Stomach (tissue), 9 donors: Measurements from ENCODE around the gene PGC. TPM values are rescaled to one million over a fixed set of nuclear protein-coding genes. Genes with fewer than 3 reads are reported as not detected.

Experiments used
- DNase-seq, 2 donors: peaks; one replicate each; pipeline versions ENCODE4 v3.0.0 to v3.0.0-alpha.2; 2013 to 2019
- H3K27ac ChIP-seq, 5 donors: fragments of 200-600 bp in 4 of 5; sonication (generic) in 4 of 5; one replicate each; pipeline ENCODE4 v1.5.1; 2013 to 2019; ENCODE audit warnings: mild to moderate bottlenecking in 1 of 5, moderate library complexity in 1 of 5
- H3K27me3 ChIP-seq, 3 donors: fragments of 200-600 bp; sonication (generic); one replicate each; pipeline ENCODE4 v1.5.1; 2017 to 2019; ENCODE audit warnings: mixed run types in 1 of 3
- H3K36me3 ChIP-seq, 4 donors: fragments of 200-600 bp; sonication (generic); 1 replicate in 3 of 4; 2 replicates in 1 of 4; pipeline ENCODE4 v1.5.1; 2016 to 2019
- H3K4me1 ChIP-seq, 4 donors: fragments of 200-600 bp; sonication (generic); one replicate each; pipeline ENCODE4 v1.5.1; 2016 to 2019
- H3K4me3 ChIP-seq, 4 donors: fragments of 200-600 bp; sonication (generic) in 3 of 4; one replicate each; pipeline ENCODE4 v1.5.1; 2016 to 2019; ENCODE audit warnings: mild to moderate bottlenecking in 1 of 4
- H3K9me3 ChIP-seq, 4 donors: fragments of 200-600 bp; sonication (generic); one replicate each; pipeline ENCODE4 v1.5.1; 2016 to 2019
- CTCF ChIP-seq, 7 experiments: fragments of 450-650 bp in 4 of 7; fragments of 200-600 bp in 3 of 7; sonication (generic) in 3 of 7; IDR thresholded peaks; one replicate each; pipeline ENCODE4 v1.5.1; 2016 to 2019; ENCODE audit warnings: antibody characterized with exemption in 7 of 7, control low read depth in 2 of 7, mild to moderate bottlenecking in 1 of 7
- EP300 ChIP-seq: sonication (generic); formaldehyde crosslinking; IDR thresholded peaks from one replicate; pipeline ENCODE4 v1.6.1; 2017; ENCODE audit warnings: antibody characterized with exemption
- POLR2A ChIP-seq, 4 donors: fragments of 450-650 bp; IDR thresholded peaks; one replicate each; pipeline ENCODE4 v1.6.1; 2016; ENCODE audit warnings: antibody characterized with exemption in 4 of 4, control low read depth in 2 of 4, mild to moderate bottlenecking in 1 of 4, moderate library complexity in 1 of 4
- POLR2AphosphoS5 ChIP-seq, 3 donors: sonication (generic); formaldehyde crosslinking; IDR thresholded peaks; one replicate each; pipeline ENCODE4 v1.6.1; 2016; ENCODE audit warnings: antibody characterized with exemption in 3 of 3
- WGBS, 5 donors: extraction: QIAGEN DNeasy Blood & Tissue Kit in 3 of 5; methylation state at CpG; one replicate each; pipeline versions ENCODE4 v1.1.5 to v1.1.7; 2013 to 2018; 5-methylcytosine and 5-hydroxymethylcytosine counted together
- intact Hi-C: fragments of 100-400 bp; cut with DNase I; formaldehyde crosslinking; loops from one replicate; pipeline ENCODE4 v1.15.1; 2023; ENCODE audit warnings: low total_unique reads
- polyA plus RNA-seq, 3 donors: library from polyadenylated mRNA; stranded (reverse); fragments of 200-250 nt; gene quantifications; one replicate each; pipeline ENCODE4 v1.2.3, GENCODE V29; 2013
- total RNA-seq, 5 donors: library from RNA; depleted of rRNA; stranded (reverse); fragments of >200 nt; gene quantifications; one replicate each; pipeline versions ENCODE4 v1.1.0 to v1.2.3, GENCODE V29; 2014 to 2016
- donor health status: healthy with polysubstance abuse.
- donor health status: Bipolar disorder and iron deficiency.
- donor health status: healthy.

PGC gene
- total and polyA plus RNA-seq, 8 donors: 101 to 48,206 (median 8,210) TPM

DNA sequence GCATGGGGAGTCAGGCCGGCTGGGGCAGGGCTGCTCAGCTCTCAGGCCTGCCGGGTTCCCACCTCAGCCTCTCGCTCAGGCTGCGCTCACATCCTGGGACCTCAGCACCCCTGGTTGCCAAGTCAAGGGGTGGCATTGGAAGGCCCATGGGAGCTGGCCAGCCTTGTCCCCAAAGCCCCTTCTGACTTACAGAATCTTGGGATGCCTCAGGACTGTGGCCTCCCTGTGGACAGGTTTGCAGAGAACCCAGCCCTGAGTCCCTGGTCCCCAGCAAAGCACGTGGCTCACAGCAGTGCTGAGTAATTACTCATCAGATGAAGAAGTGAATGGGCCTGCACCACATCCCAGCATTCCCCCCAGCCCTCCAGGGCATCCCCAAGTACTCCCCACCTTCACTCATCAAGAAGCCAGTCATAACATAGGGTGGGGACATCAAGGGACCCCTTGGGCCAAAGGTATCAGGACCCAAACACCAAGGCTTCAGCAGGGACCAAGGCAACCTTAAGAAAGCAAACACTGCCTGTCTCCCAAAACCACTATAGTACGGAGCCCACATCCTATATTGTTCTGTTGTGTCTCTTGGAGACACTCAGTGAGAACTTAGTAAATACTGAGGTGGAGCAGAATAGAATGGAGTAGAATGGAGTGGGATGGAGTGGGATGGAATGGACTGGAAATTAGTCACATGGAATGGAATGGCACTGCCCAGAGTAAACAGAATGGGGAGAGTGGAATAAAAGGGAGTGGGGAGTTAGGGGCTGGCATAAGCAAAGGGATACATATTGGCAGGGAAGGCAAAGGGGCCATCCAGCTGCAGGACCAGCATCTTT is 3.6 kb downstream of the PGC start:
- H3K27ac ChIP-seq: peak overlapping the region; percentile 53 to 81 (median 75)
- H3K27me3 ChIP-seq: no peaks in the 10 kb centered on the region
- 39 to 76% (median 49%) methylated on average over 2 to 6 of the region's 6 CpGs for WGBS, 5 donors
- TF ChIP-seq EP300: no peak
- TF ChIP-seq CTCF (IDR thresholded peaks at IDR 0.05): no peak
- peak in 2 of 3 donors; percentile 53 to 58 for TF ChIP-seq POLR2AphosphoS5 (IDR thresholded peaks at IDR 0.05)
- TF ChIP-seq POLR2A (IDR thresholded peaks at IDR 0.05): peak in 2 of 4 donors; percentile 68 to 72
- H3K4me3 ChIP-seq: peak overlapping the region; percentile 30 to 50 (median 46)
- no peaks in the 10 kb centered on the region for H3K9me3 ChIP-seq
- H3K4me1 ChIP-seq: peaks cover 8 to 39% (median 20%) of the 10 kb centered on the region in 4 donors
- DNase-seq: peak in 1 of 2 donors; percentile 51
- intact Hi-C loops: no loop called here
- peaks cover 0 to 45% (median 4%) of the 10 kb centered on the region in 4 donors for H3K36me3 ChIP-seq

GRCh38 chr6:41741625-41742490 is 5.3 kb downstream of the PGC start:
- peak overlapping the region; percentile 30 to 50 (median 46) for H3K4me3 ChIP-seq
- H3K9me3 ChIP-seq: no peaks in the 10 kb centered on the region
- peak in 2 of 3 donors; percentile 83 to 88 for TF ChIP-seq POLR2AphosphoS5 (IDR thresholded peaks at IDR 0.05)
- no peak for TF ChIP-seq EP300
- peak in 2 of 4 donors; percentile 1 to 35 for TF ChIP-seq POLR2A (IDR thresholded peaks at IDR 0.05)
- TF ChIP-seq CTCF (IDR thresholded peaks at IDR 0.05): no peak
- H3K36me3 ChIP-seq: peaks cover 0 to 45% (median 4%) of the 10 kb centered on the region in 4 donors
- H3K27ac ChIP-seq: peak overlapping the region in 4 of 5 donors; percentile 34 to 81 (median 76)
- peak; percentile 64 to 80 for DNase-seq
- WGBS, 5 donors: 37 to 69% (median 64%) methylated on average over 15 to 20 of the region's 20 CpGs
- peaks cover 0 to 29% (median 11%) of the 10 kb centered on the region in 4 donors for H3K4me1 ChIP-seq
- H3K27me3 ChIP-seq: no peaks in the 10 kb centered on the region
- intact Hi-C loops: no loop called here

- DNase-seq: peak in 1 of 2 donors; percentile 56
- TF ChIP-seq POLR2A (IDR thresholded peaks at IDR 0.05) (peak in 2 of 4 donors; percentile 1 to 17), POLR2AphosphoS5 (IDR thresholded peaks at IDR 0.05) (peak in 2 of 3 donors; percentile 69 to 85), CTCF (IDR thresholded peaks at IDR 0.05) (no peak), EP300 (no peak)
- intact Hi-C loops: no loop called here
- 46 to 72% (median 57%) methylated on average over 6 to 13 of the region's 13 CpGs for WGBS, 5 donors
- peaks cover 0 to 45% (median 4%) of the 10 kb centered on the region in 4 donors for H3K36me3 ChIP-seq
- peak overlapping the region in 4 of 5 donors; percentile 53 to 81 (median 76) for H3K27ac ChIP-seq
- no peaks in the 10 kb centered on the region for H3K9me3 ChIP-seq
- no peaks in the 10 kb centered on the region for H3K27me3 ChIP-seq
- H3K4me3 ChIP-seq: peak overlapping the region; percentile 1 to 50 (median 25)
- peaks cover 6 to 37% (median 19%) of the 10 kb centered on the region in 4 donors for H3K4me1 ChIP-seq
These were observed 6.6 kb downstream of the PGC start for GRCh38 chr6:41740366-41741162.
